ENCODE data around the gene NACC2. TPM values are rescaled to one million over a fixed set of nuclear protein-coding genes. Genes with fewer than 3 reads are reported as not detected.

The NACC2 gene
- total RNA-seq, 4 donors from 2014 or later, result 71.4 to 209 (median 110) TPM

DNA sequence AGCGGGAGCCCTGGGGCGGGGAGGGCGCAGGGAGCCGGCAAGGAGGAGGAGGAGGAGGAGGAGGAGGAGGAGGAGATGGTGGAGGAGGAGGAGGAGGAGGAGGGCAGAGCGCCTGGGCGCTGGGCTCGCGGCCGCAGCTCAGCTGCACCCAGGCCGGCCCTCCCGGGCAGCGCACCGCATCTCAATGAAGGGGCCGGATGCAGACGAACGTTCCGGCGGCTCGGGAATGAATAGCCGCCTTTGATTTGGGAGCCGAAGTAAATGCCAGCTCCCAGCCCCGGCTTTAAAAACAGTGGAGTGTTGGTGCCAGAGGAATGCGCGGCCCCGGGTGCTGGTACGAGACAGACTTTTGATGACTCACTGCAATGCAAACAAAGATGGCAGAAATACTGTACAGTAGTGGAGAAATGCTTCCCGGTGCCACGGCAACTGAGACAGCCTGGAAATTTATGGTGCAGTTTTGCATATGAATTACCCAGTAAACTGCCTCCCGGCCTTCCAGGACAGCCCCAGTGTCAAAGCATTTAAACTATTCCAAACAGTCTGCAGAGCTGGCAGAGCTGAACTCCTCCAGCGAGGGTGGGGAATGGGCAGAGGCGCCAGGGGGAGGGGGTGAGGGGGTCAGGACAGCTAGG lies 43.1 kb downstream of the NACC2 start:
- ATAC-seq, result peak; percentile 70
- Histone ChIP-seq H3K27me3 (no peaks in the 10 kb centered on the region), H3K4me1 (peaks cover 0 to 100% (median 67%) of the 10 kb centered on the region in 3 donors), H3K4me3 (peak overlapping the region; percentile 31 to 60), H3K36me3 (peaks cover 0 to 34% of the 10 kb centered on the region in 2 donors), H3K9me3 (no peaks in the 10 kb centered on the region), H3K27ac (peak overlapping the region; percentile 12 to 88 (median 86))
- TF ChIP-seq POLR2AphosphoS5 (IDR thresholded peaks at IDR 0.05), result peak; percentile 74
- no peak for TF ChIP-seq EP300 (IDR thresholded peaks at IDR 0.05)
- WGBS, 2 donors (ENCODE audit: low coverage in 1 of 2), result 0% methylated on average over 3 to 11 of the region's 31 CpGs

DNA sequence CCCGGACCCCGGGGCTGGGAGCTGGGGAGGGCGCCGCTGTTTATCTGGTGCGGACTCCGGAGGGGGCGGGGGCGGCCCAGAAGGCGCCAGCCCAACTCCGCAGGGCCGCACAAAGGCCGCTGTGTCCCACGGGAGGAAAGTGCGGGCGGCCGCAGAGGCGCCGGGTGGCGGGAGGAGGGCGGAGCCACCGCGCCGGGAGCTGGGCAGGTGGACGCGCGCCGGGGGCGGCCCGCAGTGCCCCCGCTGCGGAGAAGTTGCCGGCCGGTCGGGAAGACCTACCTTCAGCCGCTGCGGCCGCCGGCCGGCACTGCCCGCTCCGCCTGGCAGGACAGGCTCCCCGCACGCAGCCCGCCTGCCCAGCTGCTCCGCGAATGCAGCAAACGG lies 43.6 kb downstream of the NACC2 start:
- Histone ChIP-seq H3K4me3 (peak overlapping the region; percentile 31 to 60), H3K9me3 (no peaks in the 10 kb centered on the region), H3K27me3 (no peaks in the 10 kb centered on the region), H3K36me3 (peaks cover 0 to 39% of the 10 kb centered on the region in 2 donors), H3K4me1 (peaks cover 0 to 100% (median 62%) of the 10 kb centered on the region in 3 donors), H3K27ac (peak overlapping the region; percentile 12 to 88 (median 86))
- TF ChIP-seq, protein P1, sequence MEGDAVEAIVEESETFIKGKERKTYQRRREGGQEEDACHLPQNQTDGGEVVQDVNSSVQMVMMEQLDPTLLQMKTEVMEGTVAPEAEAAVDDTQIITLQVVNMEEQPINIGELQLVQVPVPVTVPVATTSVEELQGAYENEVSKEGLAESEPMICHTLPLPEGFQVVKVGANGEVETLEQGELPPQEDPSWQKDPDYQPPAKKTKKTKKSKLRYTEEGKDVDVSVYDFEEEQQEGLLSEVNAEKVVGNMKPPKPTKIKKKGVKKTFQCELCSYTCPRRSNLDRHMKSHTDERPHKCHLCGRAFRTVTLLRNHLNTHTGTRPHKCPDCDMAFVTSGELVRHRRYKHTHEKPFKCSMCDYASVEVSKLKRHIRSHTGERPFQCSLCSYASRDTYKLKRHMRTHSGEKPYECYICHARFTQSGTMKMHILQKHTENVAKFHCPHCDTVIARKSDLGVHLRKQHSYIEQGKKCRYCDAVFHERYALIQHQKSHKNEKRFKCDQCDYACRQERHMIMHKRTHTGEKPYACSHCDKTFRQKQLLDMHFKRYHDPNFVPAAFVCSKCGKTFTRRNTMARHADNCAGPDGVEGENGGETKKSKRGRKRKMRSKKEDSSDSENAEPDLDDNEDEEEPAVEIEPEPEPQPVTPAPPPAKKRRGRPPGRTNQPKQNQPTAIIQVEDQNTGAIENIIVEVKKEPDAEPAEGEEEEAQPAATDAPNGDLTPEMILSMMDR (IDR thresholded peaks at IDR 0.05), result no peak
- TF ChIP-seq POLR2A (IDR thresholded peaks at IDR 0.05), result no peak
- TF ChIP-seq POLR2AphosphoS5 (IDR thresholded peaks at IDR 0.05), result no peak
- TF ChIP-seq EP300 (IDR thresholded peaks at IDR 0.05), result no peak
- WGBS, 2 donors (ENCODE audit: low coverage in 1 of 2), result no CpG with 5 or more reads among the region's 47 CpGs
- ATAC-seq, result peak; percentile 19

DNA sequence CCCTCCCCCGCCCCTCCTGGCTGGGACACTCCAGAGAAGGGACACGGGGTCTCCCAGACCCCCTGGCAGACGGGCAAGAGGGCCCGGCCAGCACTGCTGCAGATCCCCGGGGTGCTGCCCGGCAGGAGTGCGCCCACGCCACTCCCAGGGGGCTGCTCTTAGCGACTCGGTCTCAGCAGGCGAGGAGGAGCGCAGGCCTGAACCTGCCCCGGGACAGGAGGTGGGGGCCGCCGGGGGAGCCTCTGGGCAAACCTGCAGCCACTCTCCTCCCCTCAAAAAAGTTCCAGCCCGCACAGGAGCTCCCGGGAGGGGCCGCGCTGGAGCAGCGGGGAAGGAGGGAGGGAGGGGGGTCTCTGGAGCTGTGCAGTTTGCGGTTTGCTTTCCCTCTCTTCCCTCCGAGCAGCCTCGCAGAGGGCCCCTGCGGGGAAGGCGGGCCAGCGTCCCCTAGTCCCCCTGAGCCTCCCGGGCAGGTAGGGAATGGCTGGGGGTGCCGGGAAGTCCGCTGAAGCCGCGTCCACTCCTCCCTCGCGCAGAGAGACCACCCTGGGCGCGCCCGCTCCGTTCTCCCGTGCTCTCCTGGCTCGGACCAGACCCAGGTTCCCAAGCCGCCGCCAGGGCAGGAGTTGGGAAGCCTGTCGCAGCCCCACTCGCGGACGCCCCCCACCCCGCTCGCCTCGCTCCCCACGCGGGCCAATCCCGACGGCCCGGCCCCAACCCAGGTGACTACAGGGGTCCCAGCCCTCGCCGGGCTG lies 44.2 kb downstream of the NACC2 start:
- peak overlapping the region; percentile 31 to 60 for H3K4me3 ChIP-seq
- H3K9me3 ChIP-seq, result no peaks in the 10 kb centered on the region
- peaks cover 0 to 44% of the 10 kb centered on the region in 2 donors for H3K36me3 ChIP-seq
- no peaks in the 10 kb centered on the region for H3K27me3 ChIP-seq
- H3K4me1 ChIP-seq, result peaks cover 0 to 100% (median 57%) of the 10 kb centered on the region in 3 donors
- TF ChIP-seq POLR2A (IDR thresholded peaks at IDR 0.05), result no peak
- TF ChIP-seq, protein P1 (IDR thresholded peaks at IDR 0.05), result no peak
- TF ChIP-seq EP300 (IDR thresholded peaks at IDR 0.05), result no peak
- no peak for TF ChIP-seq POLR2AphosphoS5 (IDR thresholded peaks at IDR 0.05)
- no CpG with 5 or more reads among the region's 55 CpGs for WGBS, 2 donors (ENCODE audit: low coverage in 1 of 2)
- peak overlapping the region in 3 of 4 donors; percentile 86 to 88 (median 87) for H3K27ac ChIP-seq
- no peak for ATAC-seq

DNA sequence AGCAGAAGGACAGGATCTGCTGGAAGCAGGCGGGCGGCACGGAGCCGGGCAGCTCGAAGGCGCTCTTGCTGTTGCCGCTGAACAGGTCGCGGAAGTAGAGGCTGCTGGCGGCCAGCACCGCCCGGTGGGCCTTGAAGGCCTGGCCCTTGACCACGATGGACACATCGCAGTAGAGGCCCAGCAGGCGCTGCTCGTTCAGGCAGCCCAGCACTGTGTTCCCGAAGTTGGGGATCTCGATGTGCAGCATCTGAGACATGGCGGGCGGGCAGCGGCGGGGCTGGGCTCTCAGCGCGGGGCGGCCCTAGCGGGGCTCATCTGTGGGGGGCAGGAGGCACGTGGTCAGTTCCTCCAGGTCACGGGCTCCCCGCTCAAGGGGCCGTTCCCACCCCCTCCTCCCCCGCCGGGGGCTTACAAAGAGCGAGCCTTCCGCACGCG lies 44.8 kb downstream of the NACC2 start:
- H3K4me3 ChIP-seq, result peak overlapping the region in 1 of 2 donors; percentile 60
- H3K27ac ChIP-seq, result peak overlapping the region in 3 of 4 donors; percentile 86 to 88 (median 87)
- H3K4me1 ChIP-seq, result peaks cover 0 to 100% (median 53%) of the 10 kb centered on the region in 3 donors

More for the DNA sequence above, 44.8 kb downstream of the NACC2 start:
- Histone ChIP-seq H3K36me3 (peaks cover 0 to 50% of the 10 kb centered on the region in 2 donors), H3K27me3 (no peaks in the 10 kb centered on the region), H3K9me3 (no peaks in the 10 kb centered on the region)
- no CpG with 5 or more reads among the region's 36 CpGs for WGBS, 2 donors (ENCODE audit: low coverage in 1 of 2)
- no peak for ATAC-seq
- no peak for TF ChIP-seq POLR2AphosphoS5 (IDR thresholded peaks at IDR 0.05)
- no peak for TF ChIP-seq EP300 (IDR thresholded peaks at IDR 0.05)
- TF ChIP-seq, protein P1 (IDR thresholded peaks at IDR 0.05), result no peak
- TF ChIP-seq POLR2A (IDR thresholded peaks at IDR 0.05), result no peak

All from gastroesophageal sphincter (tissue), 4 donors.